Activated naive CD8-positive, alpha-beta T cell treated with anti-CD3 and anti-CD28 coated beads, Interleukin-2, amount 10 ng/mL, durations not matched to agents 7 days and 5 days (primary cell): ENCODE data around the gene ZNF592. TPM values are rescaled to one million over a fixed set of nuclear protein-coding genes. Genes with fewer than 3 reads are reported as not detected.

Experiments used
- ATAC-seq: fragments of 150-1000 bp; cut with Tn5 transposase; one replicate; pipeline ENCODE4 v1.10.0; 2021; ENCODE audit warnings: low read depth, moderate library complexity
- POLR2A ChIA-PET: fragments of 350-600 bp; sonication (Branson Sonifier 250); formaldehyde crosslinking; loops from one replicate; lab custom pipeline; 2021; ENCODE audit warnings: antibody characterized with exemption; lab: Charles Lee
- DNase-seq: peaks from one replicate; pipeline ENCODE4 v3.0.0; 2021
- H3K27ac Mint-ChIP-seq: one replicate; pipeline ENCODE4 v1.8.0; 2022; ENCODE audit warnings: mild to moderate bottlenecking, mixed read lengths
- H3K27me3 Mint-ChIP-seq: one replicate; pipeline ENCODE4 v1.8.0; 2022; ENCODE audit warnings: mild to moderate bottlenecking, moderate library complexity, mixed read lengths
- H3K36me3 Mint-ChIP-seq: one replicate; pipeline ENCODE4 v1.8.0; 2021; ENCODE audit warnings: mild to moderate bottlenecking, mixed read lengths
- H3K4me1 Mint-ChIP-seq: one replicate; pipeline ENCODE4 v1.8.0; 2021; ENCODE audit warnings: mixed read lengths
- H3K4me3 Mint-ChIP-seq: one replicate; pipeline ENCODE4 v1.8.0; 2022; ENCODE audit warnings: mild to moderate bottlenecking, moderate library complexity, mixed read lengths
- H3K9me3 Mint-ChIP-seq: one replicate; pipeline ENCODE4 v1.8.0; 2021; ENCODE audit warnings: mixed read lengths
- total RNA-seq, 2 experiments: library from RNA; stranded (reverse); gene quantifications; one replicate each; pipeline ENCODE4 v1.2.3, GENCODE V29; 2021

ZNF592 gene
- total RNA-seq: 10 to 100 TPM; 35.6 TPM

GRCh38 chr15:84748274-84749110, at the start of gene ZNF592:
Gene ZNF592, plus strand, starts transcription at chr15:84748592. Its CDS starts 34,084 bp downstream, at chr15:84782676.
- H3K36me3 Mint-ChIP-seq: peaks cover 24% of the 10 kb centered on the region
- POLR2A ChIA-PET: interaction anchor here (0.8 to 6.0 kb wide), 11 partner anchors 13 to 150 kb away, joined by 3 to 81 read pairs (median 7); partner anchors contain the start of genes NMB, SEC11A and WDR73
- no peaks in the 10 kb centered on the region for H3K27me3 Mint-ChIP-seq
- peak within 1 kb of the TSS; percentile 96 for H3K27ac Mint-ChIP-seq
- peak within 1 kb of the TSS; percentile 97 for H3K4me3 Mint-ChIP-seq
- no peaks in the 10 kb centered on the region for H3K9me3 Mint-ChIP-seq
- peaks cover 53% of the 10 kb centered on the region for H3K4me1 Mint-ChIP-seq
- ATAC-seq (peak; percentile 62), DNase-seq (peak; percentile 91)

DNA sequence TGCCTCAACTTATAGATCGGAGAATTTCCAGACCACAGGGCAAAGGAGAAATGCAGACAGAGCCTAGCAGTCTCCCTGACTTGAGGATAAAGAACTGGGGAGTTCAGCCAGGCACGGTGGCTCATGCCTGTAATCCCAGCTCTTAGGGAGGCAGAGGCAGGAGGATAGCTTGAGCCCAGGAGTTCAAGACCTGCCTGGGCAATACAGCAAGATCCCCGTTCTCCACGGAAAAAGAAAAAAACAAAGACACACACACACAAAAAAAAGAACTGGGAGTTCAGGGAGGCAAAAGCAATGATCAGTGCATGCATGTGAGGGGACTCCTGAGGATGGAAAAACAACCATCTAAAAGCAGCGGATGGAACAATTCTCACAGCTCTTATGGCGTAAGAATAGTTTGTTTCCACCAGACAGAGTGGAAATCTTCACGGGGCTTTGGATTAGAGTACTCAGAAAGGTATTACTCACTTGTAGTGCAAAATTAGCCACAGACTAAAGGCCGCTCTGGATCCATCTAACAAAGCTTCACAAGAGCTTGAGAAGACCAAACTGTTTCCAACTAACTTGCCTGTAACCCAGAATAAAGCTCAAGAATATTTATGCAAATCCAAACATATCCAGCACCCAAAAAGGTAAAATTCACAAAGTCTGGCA, 48.7 kb upstream of the ZNF592 start:
- H3K27me3 Mint-ChIP-seq: no peaks in the 10 kb centered on the region
- ATAC-seq (no peak), DNase-seq (no peak)
- POLR2A ChIA-PET: no interaction called here
- peaks cover 21% of the 10 kb centered on the region for H3K4me1 Mint-ChIP-seq
- peak overlapping the region; percentile 6 for H3K27ac Mint-ChIP-seq
- peaks cover 12% of the 10 kb centered on the region for H3K36me3 Mint-ChIP-seq
- no peak overlapping the region for H3K4me3 Mint-ChIP-seq
- no peaks in the 10 kb centered on the region for H3K9me3 Mint-ChIP-seq

- DNase-seq (no peak), ATAC-seq (no peak)
- Mint-ChIP-seq H3K4me3 (no peak overlapping the region), H3K36me3 (peaks cover 17% of the 10 kb centered on the region), H3K27ac (no peak overlapping the region), H3K4me1 (peaks cover 22% of the 10 kb centered on the region), H3K9me3 (no peaks in the 10 kb centered on the region), H3K27me3 (no peaks in the 10 kb centered on the region)
- POLR2A ChIA-PET: no interaction called here
These were observed 45.4 kb upstream of the ZNF592 start for GRCh38 chr15:84702961-84703482.

- POLR2A ChIA-PET: no interaction called here
- ATAC-seq: no peak
- Mint-ChIP-seq H3K4me3 (no peak overlapping the region), H3K27ac (no peak overlapping the region), H3K9me3 (no peaks in the 10 kb centered on the region), H3K36me3 (peaks cover 25% of the 10 kb centered on the region), H3K4me1 (peaks cover 24% of the 10 kb centered on the region), H3K27me3 (no peaks in the 10 kb centered on the region)
- no peak for DNase-seq
These were observed 44.6 kb upstream of the ZNF592 start for GRCh38 chr15:84703808-84704207.

- peak overlapping the region; percentile 99 for H3K4me3 Mint-ChIP-seq
- DNase-seq (no peak), ATAC-seq (no peak)
- H3K4me1 Mint-ChIP-seq: peaks cover 38% of the 10 kb centered on the region
- no peaks in the 10 kb centered on the region for H3K9me3 Mint-ChIP-seq
- H3K36me3 Mint-ChIP-seq: peaks cover 17% of the 10 kb centered on the region
- no peaks in the 10 kb centered on the region for H3K27me3 Mint-ChIP-seq
- POLR2A ChIA-PET: interaction anchor here (0.9 to 4.2 kb wide), 4 partner anchors 8 to 33 kb away, joined by 4 to 130 read pairs (median 6); no protein-coding TSS in a partner anchor
- no peak overlapping the region for H3K27ac Mint-ChIP-seq
These were observed 34.0 kb upstream of the ZNF592 start for GRCh38 chr15:84714372-84714771.

GRCh38 chr15:84714821-84715220, 33.6 kb upstream of the ZNF592 start:
- POLR2A ChIA-PET: interaction anchor here (1.2 to 4.2 kb wide), 4 partner anchors 9 to 57 kb away, joined by 8 to 130 read pairs (median 46); partner anchors contain the start of genes NMB and ZNF592
- no peaks in the 10 kb centered on the region for H3K9me3 Mint-ChIP-seq
- H3K36me3 Mint-ChIP-seq: peaks cover 17% of the 10 kb centered on the region
- H3K4me3 Mint-ChIP-seq: peak overlapping the region; percentile 99
- no peaks in the 10 kb centered on the region for H3K27me3 Mint-ChIP-seq
- peaks cover 38% of the 10 kb centered on the region for H3K4me1 Mint-ChIP-seq
- DNase-seq (no peak), ATAC-seq (no peak)
- H3K27ac Mint-ChIP-seq: peak overlapping the region; percentile 100

GRCh38 chr15:84715441-84716035, 32.9 kb upstream of the ZNF592 start:
- peak overlapping the region; percentile 100 for H3K27ac Mint-ChIP-seq
- H3K9me3 Mint-ChIP-seq: no peaks in the 10 kb centered on the region
- peaks cover 14% of the 10 kb centered on the region for H3K36me3 Mint-ChIP-seq
- H3K4me3 Mint-ChIP-seq: peak overlapping the region; percentile 99
- peaks cover 38% of the 10 kb centered on the region for H3K4me1 Mint-ChIP-seq
- ATAC-seq (no peak), DNase-seq (no peak)
- POLR2A ChIA-PET: interaction anchor here (0.6 to 4.2 kb wide), 14 partner anchors 9 to 117 kb away, joined by 3 to 130 read pairs (median 7); partner anchors contain the start of genes NMB, WDR73 and ZNF592
- H3K27me3 Mint-ChIP-seq: no peaks in the 10 kb centered on the region

- POLR2A ChIA-PET: interaction anchor here (0.6 to 4.2 kb wide), 17 partner anchors 10 to 117 kb away, joined by 3 to 130 read pairs (median 7); partner anchors contain the start of genes NMB, WDR73 and ZNF592
- DNase-seq (peak; percentile 93), ATAC-seq (peak; percentile 93)
- H3K27me3 Mint-ChIP-seq: no peaks in the 10 kb centered on the region
- peak within 1 kb of the TSS; percentile 99 for H3K4me3 Mint-ChIP-seq
- peaks cover 42% of the 10 kb centered on the region for H3K4me1 Mint-ChIP-seq
- H3K9me3 Mint-ChIP-seq: no peaks in the 10 kb centered on the region
- peak within 1 kb of the TSS; percentile 100 for H3K27ac Mint-ChIP-seq
- H3K36me3 Mint-ChIP-seq: peaks cover 14% of the 10 kb centered on the region
These were observed 32.2 kb upstream of the ZNF592 start, which contains the start of gene SEC11A for GRCh38 chr15:84716036-84716732. Gene SEC11A, minus strand, starts transcription at chr15:84716139. Its CDS starts 64 bp downstream, at chr15:84716075.

- H3K9me3 Mint-ChIP-seq: no peaks in the 10 kb centered on the region
- peaks cover 2% of the 10 kb centered on the region for H3K36me3 Mint-ChIP-seq
- peak overlapping the region; percentile 89 for H3K27ac Mint-ChIP-seq
- no peaks in the 10 kb centered on the region for H3K27me3 Mint-ChIP-seq
- POLR2A ChIA-PET: interaction anchor here (0.7 to 6.3 kb wide), 4 partner anchors 10 to 27 kb away, joined by 3 to 60 read pairs (median 14); partner anchors contain the start of gene ZNF592
- peak; percentile 25 for ATAC-seq
- no peak for DNase-seq
- peak overlapping the region; percentile 65 for H3K4me3 Mint-ChIP-seq
- H3K4me1 Mint-ChIP-seq: peaks cover 34% of the 10 kb centered on the region
These were observed 27.0 kb upstream of the ZNF592 start for GRCh38 chr15:84721371-84721770.

GRCh38 chr15:84722628-84723027, 25.8 kb upstream of the ZNF592 start:
- DNase-seq (no peak), ATAC-seq (no peak)
- Mint-ChIP-seq H3K9me3 (no peaks in the 10 kb centered on the region), H3K4me1 (peaks cover 28% of the 10 kb centered on the region), H3K27me3 (no peaks in the 10 kb centered on the region), H3K27ac (no peak overlapping the region), H3K36me3 (peaks cover 2% of the 10 kb centered on the region), H3K4me3 (no peak overlapping the region)
- POLR2A ChIA-PET: interaction anchor here (0.6 to 6.3 kb wide), 4 partner anchors 12 to 26 kb away, joined by 3 to 60 read pairs (median 14); partner anchors contain the start of gene ZNF592

GRCh38 chr15:84725001-84725491, 23.3 kb upstream of the ZNF592 start:
- no peak for DNase-seq
- H3K36me3 Mint-ChIP-seq: peaks cover 2% of the 10 kb centered on the region
- peak overlapping the region; percentile 7 for H3K4me3 Mint-ChIP-seq
- H3K27ac Mint-ChIP-seq: peak overlapping the region; percentile 84
- peaks cover 25% of the 10 kb centered on the region for H3K4me1 Mint-ChIP-seq
- ATAC-seq: peak; percentile 71
- no peaks in the 10 kb centered on the region for H3K9me3 Mint-ChIP-seq
- no peaks in the 10 kb centered on the region for H3K27me3 Mint-ChIP-seq
- POLR2A ChIA-PET: interaction anchor here (1.0 to 4.8 kb wide), 5 partner anchors 9 to 24 kb away, joined by 3 to 35 read pairs (median 7); partner anchors contain the start of gene SEC11A

- POLR2A ChIA-PET: interaction anchor here (4.8 kb wide), 1 partner anchor 11 kb away, joined by 35 read pairs; the partner anchor contains the start of gene SEC11A
- H3K9me3 Mint-ChIP-seq: no peaks in the 10 kb centered on the region
These were observed 21.0 kb upstream of the ZNF592 start for GRCh38 chr15:84727429-84727828.

More at GRCh38 chr15:84727429-84727828, 21.0 kb upstream of the ZNF592 start:
- Mint-ChIP-seq H3K27me3 (no peaks in the 10 kb centered on the region), H3K4me3 (no peak overlapping the region), H3K4me1 (peaks cover 12% of the 10 kb centered on the region), H3K27ac (no peak overlapping the region), H3K36me3 (no peaks in the 10 kb centered on the region)
- DNase-seq (no peak), ATAC-seq (no peak)
